Measurements from ENCODE around the gene OR11G2.

GRCh38 chr14:20177433-20177974 is 13.2 kb upstream of the OR11G2 start:
- TF ChIP-seq, protein P1, sequence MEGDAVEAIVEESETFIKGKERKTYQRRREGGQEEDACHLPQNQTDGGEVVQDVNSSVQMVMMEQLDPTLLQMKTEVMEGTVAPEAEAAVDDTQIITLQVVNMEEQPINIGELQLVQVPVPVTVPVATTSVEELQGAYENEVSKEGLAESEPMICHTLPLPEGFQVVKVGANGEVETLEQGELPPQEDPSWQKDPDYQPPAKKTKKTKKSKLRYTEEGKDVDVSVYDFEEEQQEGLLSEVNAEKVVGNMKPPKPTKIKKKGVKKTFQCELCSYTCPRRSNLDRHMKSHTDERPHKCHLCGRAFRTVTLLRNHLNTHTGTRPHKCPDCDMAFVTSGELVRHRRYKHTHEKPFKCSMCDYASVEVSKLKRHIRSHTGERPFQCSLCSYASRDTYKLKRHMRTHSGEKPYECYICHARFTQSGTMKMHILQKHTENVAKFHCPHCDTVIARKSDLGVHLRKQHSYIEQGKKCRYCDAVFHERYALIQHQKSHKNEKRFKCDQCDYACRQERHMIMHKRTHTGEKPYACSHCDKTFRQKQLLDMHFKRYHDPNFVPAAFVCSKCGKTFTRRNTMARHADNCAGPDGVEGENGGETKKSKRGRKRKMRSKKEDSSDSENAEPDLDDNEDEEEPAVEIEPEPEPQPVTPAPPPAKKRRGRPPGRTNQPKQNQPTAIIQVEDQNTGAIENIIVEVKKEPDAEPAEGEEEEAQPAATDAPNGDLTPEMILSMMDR (conservative IDR thresholded peaks at IDR 0.05; ENCODE audit: low read depth, low read length), result no peak
- TF ChIP-seq EZH2phosphoT487 (IDR thresholded peaks at IDR 0.05; ENCODE audit: borderline replicate concordance, low read length), result no peak
- TF ChIP-seq EZH2 (IDR thresholded peaks at IDR 0.05; ENCODE audit: low read length, unreplicated experiment), result no peak

Data from PC-3 (cell line).